Hepatocyte (in vitro differentiated cells): ENCODE results near the gene IMP3. TPM values are rescaled to one million over a fixed set of nuclear protein-coding genes. Genes with fewer than 3 reads are reported as not detected.

ENCODE experiments used
- DNase-seq: peaks from one replicate; pipeline ENCODE4 v3.0.0-alpha.2; 2016; ENCODE audit warnings: low spot score
- H2AFZ ChIP-seq: fragments of 200-600 bp; sonication (generic); 2 replicates; pipeline ENCODE4 v1.6.0; 2016; ENCODE audit warnings: antibody characterized with exemption, mild to moderate bottlenecking
- H3K27ac ChIP-seq: fragments of 200-600 bp; sonication (generic); 2 replicates; pipeline ENCODE4 v1.5.1; 2016; ENCODE audit warnings: mild to moderate bottlenecking
- H3K27me3 ChIP-seq: fragments of 200-600 bp; sonication (generic); 2 replicates; pipeline ENCODE4 v1.6.1; 2016
- H3K36me3 ChIP-seq: fragments of 200-600 bp; sonication (generic); replicated peaks from 2 replicates; pipeline ENCODE4 v1.5.1; 2016; ENCODE audit warnings: low read depth; ENCODE audit not compliant: insufficient read depth
- H3K4me1 ChIP-seq: fragments of 200-600 bp; sonication (generic); 2 replicates; pipeline ENCODE4 v1.5.1; 2016; ENCODE audit warnings: mild to moderate bottlenecking, moderate library complexity; ENCODE audit not compliant: insufficient read depth
- H3K4me2 ChIP-seq: fragments of 200-600 bp; sonication (generic); 2 replicates; pipeline ENCODE4 v1.6.0; 2016
- H3K4me3 ChIP-seq: fragments of 200-600 bp; sonication (generic); 2 replicates; pipeline ENCODE4 v1.5.1; 2016; ENCODE audit warnings: mild to moderate bottlenecking
- H3K79me2 ChIP-seq: fragments of 200-600 bp; sonication (generic); 2 replicates; pipeline ENCODE4 v1.6.0; 2017; ENCODE audit warnings: mild to moderate bottlenecking
- H3K9me2 ChIP-seq: fragments of 200-600 bp; sonication (generic); replicated peaks from 2 replicates; pipeline ENCODE4 v1.6.0; 2017; ENCODE audit warnings: mild to moderate bottlenecking; ENCODE audit not compliant: insufficient read depth
- H3K9me3 ChIP-seq: fragments of 200-600 bp; sonication (generic); 2 replicates; pipeline ENCODE4 v1.5.1; 2016; ENCODE audit warnings: low read depth, mild to moderate bottlenecking
- H4K20me1 ChIP-seq: fragments of 200-600 bp; sonication (generic); 2 replicates; pipeline ENCODE4 v1.6.0; 2016; ENCODE audit warnings: mild to moderate bottlenecking; ENCODE audit not compliant: insufficient read depth, poor library complexity, severe bottlenecking
- CTCF ChIP-seq: fragments of 200-600 bp; sonication (generic); IDR thresholded peaks from 2 replicates; pipeline ENCODE4 v1.5.1; 2016; ENCODE audit warnings: antibody characterized with exemption, mild to moderate bottlenecking; ENCODE audit not compliant: poor library complexity
- EZH2 ChIP-seq: fragments of 200-600 bp; sonication (generic); IDR thresholded peaks from 2 replicates; pipeline ENCODE4 v1.6.1; 2016; ENCODE audit warnings: antibody characterized with exemption, mild to moderate bottlenecking, borderline replicate concordance
- EZH2phosphoT487 ChIP-seq: fragments of 200-600 bp; sonication (generic); IDR thresholded peaks from one replicate; pipeline ENCODE4 v1.6.1; 2018; ENCODE audit warnings: antibody characterized with exemption, mild to moderate bottlenecking, low read depth, moderate library complexity; ENCODE audit not compliant: unreplicated experiment, severe bottlenecking
- WGBS: methylation state at CpG from one replicate; pipeline ENCODE4 v1.1.6; 2016; ENCODE audit warnings: low lambda C conversion rate; ENCODE audit errors: missing lambda C conversion rate; 5-methylcytosine and 5-hydroxymethylcytosine counted together
- polyA plus RNA-seq: library from polyadenylated mRNA; unstranded; fragments of >200 nt; fragmentation: Nextera tagmentation; extraction: Ambion mirVana; gene quantifications from 2 replicates; pipeline ENCODE4 v1.2.1, GENCODE V29; 2016
- total RNA-seq: library from RNA; depleted of rRNA; stranded (reverse); fragments of >200 nt; gene quantifications from 2 replicates; pipeline ENCODE4 v1.2.3, GENCODE V29; 2014

The IMP3 gene
- total and polyA plus RNA-seq, 2 experiments from 2014 or later = 144 to 155 TPM

- 93% methylated on average over 9 of the region's 9 CpGs for WGBS
- no peaks in the 10 kb centered on the region for H3K9me2 ChIP-seq
- no peak overlapping the region for H2AFZ ChIP-seq
- no peak overlapping the region for H3K4me2 ChIP-seq
- H3K79me2 ChIP-seq = peaks cover 5% of the 10 kb centered on the region
- no peak for DNase-seq
- H3K4me3 ChIP-seq = no peak overlapping the region
- H3K9me3 ChIP-seq = no peaks in the 10 kb centered on the region
- no peak for TF ChIP-seq EZH2phosphoT487
- no peak for TF ChIP-seq CTCF
- TF ChIP-seq EZH2 = no peak
- peaks cover 58% of the 10 kb centered on the region for H3K4me1 ChIP-seq
- H3K27ac ChIP-seq = peak overlapping the region; percentile 84
- H4K20me1 ChIP-seq = no peaks in the 10 kb centered on the region
- H3K27me3 ChIP-seq = no peaks in the 10 kb centered on the region
- H3K36me3 ChIP-seq = no peaks in the 10 kb centered on the region
Measured at GRCh38 chr15:75662823-75663519, 22.9 kb upstream of the IMP3 start.

DNA sequence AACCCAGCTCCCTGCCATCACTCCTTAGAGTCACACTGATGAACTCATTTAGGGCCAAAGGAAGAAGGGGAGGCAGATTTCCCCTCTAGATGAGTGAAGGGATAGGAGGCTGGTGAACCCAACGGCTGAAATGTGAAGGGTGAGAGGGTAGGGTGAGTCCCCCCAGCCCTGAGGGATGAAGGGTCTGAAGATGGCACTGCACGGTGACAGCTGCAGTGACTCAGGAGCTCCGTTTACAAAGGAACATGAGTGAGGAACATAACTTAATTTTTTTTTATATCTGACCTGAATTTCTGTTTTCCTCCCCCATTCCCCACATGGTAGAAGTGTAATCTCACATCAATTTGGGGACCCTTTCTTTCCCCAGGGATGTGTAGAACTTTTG is 21.7 kb upstream of the IMP3 start:
- Histone ChIP-seq H3K36me3 (no peaks in the 10 kb centered on the region), H2AFZ (no peak overlapping the region), H3K4me1 (peaks cover 51% of the 10 kb centered on the region), H3K4me2 (peak overlapping the region; percentile 41), H3K27me3 (no peaks in the 10 kb centered on the region), H3K79me2 (peaks cover 6% of the 10 kb centered on the region), H3K27ac (peak overlapping the region; percentile 89), H3K4me3 (no peak overlapping the region), H4K20me1 (no peaks in the 10 kb centered on the region), H3K9me3 (no peaks in the 10 kb centered on the region), H3K9me2 (no peaks in the 10 kb centered on the region)
- TF ChIP-seq EZH2 (no peak), EZH2phosphoT487 (no peak), CTCF (no peak)
- DNase-seq = no peak
- WGBS = 85% methylated on average over 3 of the region's 3 CpGs

DNA sequence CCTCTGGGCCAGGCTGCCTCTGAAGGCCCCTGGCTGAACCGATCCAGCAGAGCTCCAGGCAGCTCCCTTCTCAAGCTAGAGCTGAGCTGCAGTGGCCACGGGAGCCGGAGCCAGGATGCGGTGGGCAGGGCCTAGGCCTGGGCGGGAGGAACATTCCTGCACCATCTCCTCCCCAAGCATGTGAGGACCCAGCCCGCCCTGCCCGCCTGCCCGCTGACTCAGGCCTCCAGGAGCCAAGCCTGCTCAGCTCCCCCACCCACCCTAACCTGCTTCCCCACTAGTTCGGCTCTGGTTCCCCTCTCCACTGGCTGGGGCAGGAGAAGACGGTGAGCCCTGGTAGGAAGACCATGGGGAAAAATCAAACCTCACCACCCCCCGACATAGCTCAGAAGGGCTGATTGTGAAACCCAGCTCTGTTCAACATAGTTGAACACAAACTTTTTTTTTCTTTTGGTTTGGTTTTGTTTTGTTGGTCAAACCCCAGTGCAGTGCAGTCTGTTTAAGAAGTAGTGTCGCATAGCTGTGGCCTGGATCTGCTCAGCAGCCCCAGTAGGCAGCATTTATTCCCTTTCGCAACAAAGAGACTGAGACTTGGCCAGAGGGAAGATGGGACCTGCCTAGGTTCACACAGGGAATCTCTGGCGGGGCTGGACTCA is 21.2 kb upstream of the IMP3 start:
- no peak overlapping the region for H2AFZ ChIP-seq
- no peak overlapping the region for H3K4me3 ChIP-seq
- H3K27ac ChIP-seq = peak overlapping the region; percentile 89
- H3K9me2 ChIP-seq = no peaks in the 10 kb centered on the region
- no peak for TF ChIP-seq CTCF
- no peak for TF ChIP-seq EZH2phosphoT487
- no peak for TF ChIP-seq EZH2
- peaks cover 11% of the 10 kb centered on the region for H3K79me2 ChIP-seq
- no peaks in the 10 kb centered on the region for H3K27me3 ChIP-seq
- peak; percentile 92 for DNase-seq
- H3K9me3 ChIP-seq = no peaks in the 10 kb centered on the region
- 41% methylated on average over 11 of the region's 14 CpGs for WGBS
- peak overlapping the region; percentile 41 for H3K4me2 ChIP-seq
- H4K20me1 ChIP-seq = peaks cover 5% of the 10 kb centered on the region
- H3K4me1 ChIP-seq = peaks cover 46% of the 10 kb centered on the region
- no peaks in the 10 kb centered on the region for H3K36me3 ChIP-seq
